Liver (tissue), 2 donors: ENCODE measurements around the gene RAB13.

ENCODE experiments used
- FOXA1 ChIP-seq: IDR thresholded peaks from 2 replicates; pipeline ENCODE4 v1.6.1; 2016; ENCODE audit warnings: antibody characterized with exemption
- RAD21 ChIP-seq, 2 donors: IDR thresholded peaks; 2 replicates each; pipeline ENCODE4 v1.6.1; 2016; ENCODE audit warnings: antibody characterized with exemption in 2 of 2, mild to moderate bottlenecking in 2 of 2
- TAF1 ChIP-seq: conservative IDR thresholded peaks from 2 replicates; pipeline ENCODE4 v1.6.1; 2016; ENCODE audit warnings: antibody characterized with exemption, mild to moderate bottlenecking
- YY1 ChIP-seq: IDR thresholded peaks from 2 replicates; pipeline ENCODE4 v1.6.1; 2016; ENCODE audit warnings: antibody characterized with exemption, mild to moderate bottlenecking
- donor health status: healthy.

- TF ChIP-seq TAF1 (no peak), FOXA1 (no peak), YY1 (no peak), RAD21 (IDR thresholded peaks at IDR 0.05) (no peak)
Measured at GRCh38 chr1:153937331-153937730, 48.8 kb downstream of the RAB13 start.
